ENCODE measurements around the gene SHTN1.

Gene SHTN1

DNA sequence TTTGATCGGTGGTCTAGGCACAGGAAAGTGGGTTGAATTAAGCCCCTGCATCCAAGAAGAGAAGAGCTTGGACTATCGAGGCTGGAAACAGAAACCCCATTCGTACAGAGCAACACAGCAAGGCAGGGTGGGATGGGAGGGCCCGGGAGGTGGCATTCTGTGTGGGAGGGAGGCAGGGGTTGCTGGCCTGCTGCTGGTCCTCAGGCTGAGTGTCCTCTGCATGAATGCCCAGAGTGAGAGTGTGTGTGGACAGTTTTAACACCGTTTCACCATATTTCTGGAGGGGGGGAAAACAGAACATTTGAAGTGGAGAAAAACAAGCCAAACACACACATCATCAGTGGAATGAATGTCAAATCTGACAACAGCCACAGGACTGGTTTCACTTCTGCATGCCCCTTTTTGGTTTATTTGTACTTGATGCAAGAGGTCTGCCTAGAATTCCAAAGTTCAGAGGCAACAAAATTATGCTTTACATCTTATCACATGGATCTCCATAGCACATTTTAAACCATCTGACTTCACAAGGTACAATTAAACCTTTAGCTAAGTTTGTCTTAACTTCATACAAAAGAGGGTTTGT is 166.8 kb downstream of the SHTN1 start:
- H3K36me3 ChIP-seq = no peaks in the 10 kb centered on the region
- H4K20me1 ChIP-seq = no peaks in the 10 kb centered on the region
- TF ChIP-seq Cebpa-rat (IDR thresholded peaks at IDR 0.05) = no peak
- no peaks in the 10 kb centered on the region for H3K9me3 ChIP-seq (replicated peaks in 1 of 11)
- no peak overlapping the region for H3K27ac ChIP-seq
- no peaks in the 10 kb centered on the region for H3K27me3 ChIP-seq
- 0 out of 22 replicates have a peak overlapping the region, but pooled peaks of 2 of the 11 experiments have one; percentile 13 to 16 for H3K4me2 ChIP-seq
- H3K4me3 ChIP-seq = no peak overlapping the region
- no peak overlapping the region for H3K9ac ChIP-seq
- peaks cover 0 to 7% (median 2%) of the 10 kb centered on the region in 10 experiments; a peak in 5 of 20 replicates for H3K4me1 ChIP-seq

DNA sequence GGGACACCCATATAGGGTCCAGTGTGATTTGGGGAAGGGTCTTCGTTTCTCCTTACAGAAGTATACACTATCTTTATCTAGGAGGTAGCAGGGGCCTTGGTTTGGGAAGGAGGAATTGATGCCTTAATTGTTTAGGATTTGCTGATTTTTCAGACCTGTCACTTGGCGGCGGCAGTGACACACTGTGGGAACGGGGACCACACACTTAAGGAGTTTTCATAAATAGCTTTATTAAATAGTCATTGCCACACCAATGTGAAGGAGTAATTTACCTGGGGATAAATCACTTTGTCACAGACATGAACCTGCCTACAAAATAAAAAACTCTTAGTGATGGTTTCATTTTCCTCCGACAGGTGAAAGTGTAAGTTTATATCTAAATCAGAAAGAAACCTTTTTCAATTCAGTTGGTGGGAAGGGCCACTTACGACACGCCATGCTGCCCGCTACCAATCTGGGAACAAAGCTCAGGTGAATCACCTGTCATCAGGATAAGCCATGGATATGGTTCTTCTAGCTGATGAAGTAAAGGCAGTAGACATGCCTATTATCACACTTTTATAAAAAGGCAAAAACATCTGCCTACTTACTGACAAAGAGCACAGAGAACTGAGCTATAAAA is 168.0 kb downstream of the SHTN1 start:
- H3K9me3 ChIP-seq (replicated peaks in 1 of 11) = no peaks in the 10 kb centered on the region
- H3K27me3 ChIP-seq = no peaks in the 10 kb centered on the region
- H3K9ac ChIP-seq = no peak overlapping the region
- H3K36me3 ChIP-seq = no peaks in the 10 kb centered on the region
- H4K20me1 ChIP-seq = no peaks in the 10 kb centered on the region
- no peak overlapping the region for H3K27ac ChIP-seq
- H3K4me3 ChIP-seq = no peak overlapping the region
- H3K4me2 ChIP-seq = no peak overlapping the region
- TF ChIP-seq Cebpa-rat (IDR thresholded peaks at IDR 0.05) = no peak
- H3K4me1 ChIP-seq = peaks cover 0 to 7% (median 2%) of the 10 kb centered on the region in 10 experiments; a peak in 5 of 20 replicates

DNA sequence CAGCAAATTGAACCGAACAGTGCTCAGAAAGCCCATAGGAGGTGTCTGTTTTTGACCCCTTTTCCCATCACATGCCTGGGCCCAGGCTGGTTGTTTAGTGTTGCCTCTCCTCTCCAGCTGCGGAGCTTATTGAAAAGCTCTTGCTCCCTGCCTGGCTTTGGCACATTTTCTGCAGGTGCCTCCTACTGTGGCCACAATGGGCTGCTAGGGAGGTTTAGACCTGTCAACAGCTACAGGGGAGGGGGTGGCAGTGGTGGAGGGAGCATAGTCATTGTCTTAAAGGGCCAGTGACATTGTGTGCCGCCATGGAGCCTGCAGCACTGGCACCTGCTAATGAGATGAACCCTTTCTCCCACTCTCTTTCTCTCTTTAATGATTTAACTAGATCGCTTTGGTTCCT is 168.9 kb downstream of the SHTN1 start:
- H3K36me3 ChIP-seq = no peaks in the 10 kb centered on the region
- peaks cover 0 to 7% (median 2%) of the 10 kb centered on the region in 10 experiments; a peak in 5 of 20 replicates for H3K4me1 ChIP-seq
- no peak for TF ChIP-seq Cebpa-rat (IDR thresholded peaks at IDR 0.05)
- no peak overlapping the region for H3K27ac ChIP-seq
- H3K9me3 ChIP-seq (replicated peaks in 1 of 11) = no peaks in the 10 kb centered on the region
- H3K4me2 ChIP-seq = no peak overlapping the region
- no peaks in the 10 kb centered on the region for H4K20me1 ChIP-seq
- no peak overlapping the region for H3K9ac ChIP-seq
- H3K27me3 ChIP-seq = no peaks in the 10 kb centered on the region
- no peak overlapping the region for H3K4me3 ChIP-seq

DNA sequence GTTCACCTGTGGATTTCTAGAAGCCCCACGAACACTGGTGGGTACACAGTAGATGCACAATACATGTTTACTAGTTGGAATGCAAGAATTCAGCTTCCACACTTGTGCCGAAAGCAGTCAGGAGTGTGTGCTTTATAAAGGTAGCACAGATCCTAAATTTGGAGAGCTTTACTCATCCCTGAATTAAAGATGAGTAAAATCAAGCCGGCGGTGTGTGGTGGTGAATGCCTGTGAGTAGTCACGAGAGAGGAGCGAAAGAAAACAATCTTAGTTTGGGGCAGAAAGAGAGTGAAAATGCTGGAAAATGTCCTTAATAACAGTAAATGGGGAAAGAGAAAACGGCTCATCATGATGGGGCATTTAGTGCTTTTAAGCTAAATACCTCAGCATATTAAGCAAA is 169.3 kb downstream of the SHTN1 start:
- Histone ChIP-seq H3K27ac (no peak overlapping the region), H3K27me3 (no peaks in the 10 kb centered on the region), H3K9ac (no peak overlapping the region), H3K9me3 (replicated peaks in 1 of 11) (no peaks in the 10 kb centered on the region), H3K4me3 (no peak overlapping the region), H3K4me1 (peaks cover 0 to 7% (median 2%) of the 10 kb centered on the region in 10 experiments; a peak in 5 of 20 replicates), H4K20me1 (no peaks in the 10 kb centered on the region), H3K4me2 (no peak overlapping the region), H3K36me3 (no peaks in the 10 kb centered on the region)
- TF ChIP-seq Cebpa-rat (IDR thresholded peaks at IDR 0.05) = no peak

DNA sequence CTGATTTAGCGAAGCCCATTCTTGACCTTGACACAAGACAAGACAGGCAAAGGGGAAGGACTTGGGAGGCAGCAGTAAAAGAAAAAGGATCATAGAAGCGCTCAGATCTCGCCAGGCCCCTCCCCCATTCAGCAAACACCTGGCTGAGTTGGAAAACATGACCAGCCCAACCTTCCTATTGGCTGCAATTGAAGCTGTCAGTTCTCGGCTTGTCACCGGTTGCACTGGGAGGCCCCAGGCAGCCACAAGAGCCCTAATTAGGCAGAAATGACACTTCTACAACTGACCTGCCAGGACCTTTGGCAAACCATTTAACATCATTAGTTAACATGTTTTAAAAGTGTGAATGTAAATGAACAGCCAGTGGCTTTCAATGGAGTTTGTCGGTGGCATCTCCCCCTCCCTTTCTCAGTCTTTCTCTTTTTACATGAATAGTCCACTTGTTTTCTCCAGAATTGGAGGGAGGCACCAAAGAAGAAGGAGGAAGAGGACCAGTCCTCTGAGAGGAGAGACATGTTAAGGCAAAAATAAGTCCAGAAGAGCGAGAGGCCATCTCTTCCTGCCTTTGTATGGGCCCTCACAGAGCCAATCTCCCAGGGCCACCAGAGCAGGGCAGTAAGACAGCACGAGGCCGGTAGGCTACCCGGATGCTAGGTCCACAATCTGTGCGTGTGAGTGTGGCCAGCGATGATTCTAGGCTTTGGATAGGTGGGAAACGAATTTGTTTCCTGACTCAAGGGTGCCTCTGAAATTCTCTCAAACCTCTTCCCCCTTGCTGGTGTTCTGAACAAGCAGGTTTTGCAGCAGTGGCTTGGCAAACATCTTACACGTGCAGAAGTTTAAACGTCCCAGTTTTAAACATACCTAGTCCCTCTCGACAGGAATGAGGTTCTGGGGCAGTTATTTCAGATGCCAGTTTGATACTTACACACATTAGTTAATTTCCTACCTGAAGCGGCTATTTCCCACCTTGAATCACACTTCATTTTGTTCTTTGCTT is 170.7 kb downstream of the SHTN1 start:
- no peaks in the 10 kb centered on the region for H4K20me1 ChIP-seq
- H3K27ac ChIP-seq = no peak overlapping the region
- no peak overlapping the region for H3K9ac ChIP-seq
- H3K36me3 ChIP-seq = no peaks in the 10 kb centered on the region
- H3K4me2 ChIP-seq = no peak overlapping the region
- no peaks in the 10 kb centered on the region for H3K27me3 ChIP-seq
- peaks cover 0 to 7% (median 2%) of the 10 kb centered on the region in 10 experiments; a peak in 5 of 20 replicates for H3K4me1 ChIP-seq
- no peak for TF ChIP-seq Cebpa-rat (IDR thresholded peaks at IDR 0.05)
- H3K9me3 ChIP-seq (replicated peaks in 1 of 11) = 0 out of 22 replicates have a peak, but pooled peaks cover 0 to 2% (median 0%) of the 10 kb centered on the region in 11 experiments
- H3K4me3 ChIP-seq = no peak overlapping the region

DNA sequence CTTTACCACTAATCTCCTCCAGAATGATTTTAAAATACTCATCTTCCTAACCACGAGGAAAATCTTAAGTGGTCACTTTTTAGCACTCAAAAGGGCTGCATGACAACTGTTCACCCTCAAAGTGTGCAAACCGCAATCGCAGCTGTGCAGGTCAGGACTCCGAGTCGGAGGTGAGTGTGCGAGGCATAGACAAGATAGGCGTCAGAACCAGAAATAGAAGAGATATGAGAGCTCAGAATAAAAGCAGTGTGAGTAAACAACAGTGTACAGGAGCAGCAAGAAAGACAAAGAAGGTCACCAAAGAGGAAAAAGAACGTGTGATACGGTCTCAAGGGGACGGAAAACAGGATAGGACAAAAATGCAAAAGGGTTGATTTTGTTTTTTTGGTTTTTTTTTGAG is 173.2 kb downstream of the SHTN1 start:
- Histone ChIP-seq H3K9me3 (replicated peaks in 1 of 11) (0 out of 22 replicates have a peak, but pooled peaks cover 0 to 5% (median 0%) of the 10 kb centered on the region in 11 experiments), H3K4me1 (no peaks in the 10 kb centered on the region), H3K4me2 (no peak overlapping the region), H4K20me1 (no peaks in the 10 kb centered on the region), H3K27me3 (no peaks in the 10 kb centered on the region), H3K9ac (no peak overlapping the region), H3K27ac (no peak overlapping the region), H3K4me3 (no peak overlapping the region), H3K36me3 (no peaks in the 10 kb centered on the region)
- TF ChIP-seq Cebpa-rat (IDR thresholded peaks at IDR 0.05) = no peak
